ENCODE measurements around the gene CUBN. TPM values are rescaled to one million over a fixed set of nuclear protein-coding genes. Genes with fewer than 3 reads are reported as not detected.

Gene CUBN
- total RNA-seq, 1 donor from 2014 or later, result 2.7 TPM

GRCh38 chr10:17146892-17147291 is 17.3 kb upstream of the CUBN start:
- Histone ChIP-seq H3K4me1 (ENCODE audit: insufficient read depth, low read length) (no peaks in the 10 kb centered on the region), H3K27me3 (ENCODE audit: insufficient read depth, low read length) (no peaks in the 10 kb centered on the region), H4K20me1 (ENCODE audit: insufficient read depth, low read length) (no peaks in the 10 kb centered on the region), H3K4me3 (ENCODE audit: insufficient read depth, low read depth, low read length) (no peak overlapping the region), H3K9me3 (ENCODE audit: insufficient read depth, low read depth, low read length) (no peaks in the 10 kb centered on the region), H3K79me2 (ENCODE audit: insufficient read depth, low read length) (no peaks in the 10 kb centered on the region), H3K27ac (ENCODE audit: low read depth, low read length) (no peak overlapping the region), H3K4me2 (ENCODE audit: low read length) (no peak overlapping the region), H3K9ac (ENCODE audit: low read length) (no peak overlapping the region), H2AFZ (ENCODE audit: low read depth, low read length) (no peak overlapping the region), H3K36me3 (ENCODE audit: insufficient read depth, low read length) (no peaks in the 10 kb centered on the region)
- H3K36me3 Mint-ChIP-seq (ENCODE audit: low read depth, unreplicated experiment), result peaks cover 2% of the 10 kb centered on the region
- no peak overlapping the region for H3K4me3 Mint-ChIP-seq (ENCODE audit: unreplicated experiment)
- no peak for FAIRE-seq
- H3K9me3 Mint-ChIP-seq (ENCODE audit: unreplicated experiment), result no peaks in the 10 kb centered on the region
- H3K27me3 Mint-ChIP-seq (ENCODE audit: low read depth, unreplicated experiment), result no peaks in the 10 kb centered on the region
- no peak overlapping the region for H3K27ac Mint-ChIP-seq (ENCODE audit: unreplicated experiment)
- TF ChIP-seq CTCF (IDR thresholded peaks at IDR 0.05; ENCODE audit: insufficient read depth, low read depth, low read length) (no peak), EZH2 (IDR thresholded peaks at IDR 0.05; ENCODE audit: insufficient read depth, low read length) (no peak)
- no peak for DNase-seq (ENCODE audit: low read depth)
- H3K4me1 Mint-ChIP-seq (ENCODE audit: low read depth, unreplicated experiment), result peaks cover 8% of the 10 kb centered on the region

GRCh38 chr10:17145239-17145638 is 15.6 kb upstream of the CUBN start:
- no peaks in the 10 kb centered on the region for H3K4me1 ChIP-seq (ENCODE audit: insufficient read depth, low read length)
- H3K9me3 Mint-ChIP-seq (ENCODE audit: unreplicated experiment), result no peaks in the 10 kb centered on the region
- H3K27ac ChIP-seq (ENCODE audit: low read depth, low read length), result no peak overlapping the region
- no peak overlapping the region for H2AFZ ChIP-seq (ENCODE audit: low read depth, low read length)
- peaks cover 2% of the 10 kb centered on the region for H3K36me3 Mint-ChIP-seq (ENCODE audit: low read depth, unreplicated experiment)
- FAIRE-seq (no peak), DNase-seq (ENCODE audit: low read depth) (no peak)
- H3K4me3 Mint-ChIP-seq (ENCODE audit: unreplicated experiment), result no peak overlapping the region
- no peak overlapping the region for H3K4me2 ChIP-seq (ENCODE audit: low read length)
- no peaks in the 10 kb centered on the region for H3K9me3 ChIP-seq (ENCODE audit: insufficient read depth, low read depth, low read length)
- H4K20me1 ChIP-seq (ENCODE audit: insufficient read depth, low read length), result no peaks in the 10 kb centered on the region
- H3K27ac Mint-ChIP-seq (ENCODE audit: unreplicated experiment), result no peak overlapping the region
- no peaks in the 10 kb centered on the region for H3K79me2 ChIP-seq (ENCODE audit: insufficient read depth, low read length)
- no peaks in the 10 kb centered on the region for H3K36me3 ChIP-seq (ENCODE audit: insufficient read depth, low read length)
- TF ChIP-seq CTCF (IDR thresholded peaks at IDR 0.05; ENCODE audit: insufficient read depth, low read depth, low read length) (no peak), EZH2 (IDR thresholded peaks at IDR 0.05; ENCODE audit: insufficient read depth, low read length) (no peak)
- no peak overlapping the region for H3K4me3 ChIP-seq (ENCODE audit: insufficient read depth, low read depth, low read length)
- H3K27me3 ChIP-seq (ENCODE audit: insufficient read depth, low read length), result no peaks in the 10 kb centered on the region
- H3K9ac ChIP-seq (ENCODE audit: low read length), result no peak overlapping the region
- H3K27me3 Mint-ChIP-seq (ENCODE audit: low read depth, unreplicated experiment), result no peaks in the 10 kb centered on the region
- peaks cover 6% of the 10 kb centered on the region for H3K4me1 Mint-ChIP-seq (ENCODE audit: low read depth, unreplicated experiment)

GRCh38 chr10:17144757-17145156 is 15.1 kb upstream of the CUBN start:
- no peak for DNase-seq (ENCODE audit: low read depth)
- Histone ChIP-seq H3K4me3 (ENCODE audit: insufficient read depth, low read depth, low read length) (no peak overlapping the region), H3K27ac (ENCODE audit: low read depth, low read length) (no peak overlapping the region), H3K4me1 (ENCODE audit: insufficient read depth, low read length) (no peaks in the 10 kb centered on the region), H3K9ac (ENCODE audit: low read length) (no peak overlapping the region), H3K79me2 (ENCODE audit: insufficient read depth, low read length) (no peaks in the 10 kb centered on the region), H3K4me2 (ENCODE audit: low read length) (no peak overlapping the region), H2AFZ (ENCODE audit: low read depth, low read length) (no peak overlapping the region), H3K9me3 (ENCODE audit: insufficient read depth, low read depth, low read length) (no peaks in the 10 kb centered on the region), H3K27me3 (ENCODE audit: insufficient read depth, low read length) (no peaks in the 10 kb centered on the region), H4K20me1 (ENCODE audit: insufficient read depth, low read length) (no peaks in the 10 kb centered on the region), H3K36me3 (ENCODE audit: insufficient read depth, low read length) (no peaks in the 10 kb centered on the region)
- TF ChIP-seq CTCF (IDR thresholded peaks at IDR 0.05; ENCODE audit: insufficient read depth, low read depth, low read length) (no peak), EZH2 (IDR thresholded peaks at IDR 0.05; ENCODE audit: insufficient read depth, low read length) (no peak)
- no peak overlapping the region for H3K4me3 Mint-ChIP-seq (ENCODE audit: unreplicated experiment)
- H3K36me3 Mint-ChIP-seq (ENCODE audit: low read depth, unreplicated experiment), result peaks cover 2% of the 10 kb centered on the region
- FAIRE-seq, result no peak
- H3K27ac Mint-ChIP-seq (ENCODE audit: unreplicated experiment), result no peak overlapping the region
- H3K9me3 Mint-ChIP-seq (ENCODE audit: unreplicated experiment), result no peaks in the 10 kb centered on the region
- H3K27me3 Mint-ChIP-seq (ENCODE audit: low read depth, unreplicated experiment), result no peaks in the 10 kb centered on the region
- peaks cover 6% of the 10 kb centered on the region for H3K4me1 Mint-ChIP-seq (ENCODE audit: low read depth, unreplicated experiment)

Measured in astrocyte (in vitro differentiated cells and primary cell).